GM23338 (cell line): ENCODE results near the gene ENOX1.

ENCODE experiments used
- CREB1 ChIP-seq: fragments of 250-450 bp; sonication (Bioruptor Pico); IDR thresholded peaks from 2 replicates; pipeline ENCODE4 v1.5.0; 2020; ENCODE audit warnings: low read depth, mild to moderate bottlenecking, moderate library complexity
- EZH2 ChIP-seq: fragments of 200-600 bp; sonication (generic); IDR thresholded peaks from one replicate; pipeline ENCODE4 v1.8.0; 2017; ENCODE audit warnings: antibody characterized with exemption, mild to moderate bottlenecking, low read depth; ENCODE audit not compliant: unreplicated experiment
- EZH2phosphoT487 ChIP-seq: fragments of 200-600 bp; sonication (generic); IDR thresholded peaks from one replicate; pipeline ENCODE4 v1.8.1; 2018; ENCODE audit warnings: antibody characterized with exemption; ENCODE audit not compliant: unreplicated experiment
- JUNB ChIP-seq: IDR thresholded peaks from one replicate; pipeline ENCODE4 v1.6.1; 2016; ENCODE audit warnings: antibody characterized with exemption; ENCODE audit not compliant: unreplicated experiment
- NANOG ChIP-seq: IDR thresholded peaks from 2 replicates; pipeline ENCODE4 v1.6.1; 2016; ENCODE audit warnings: antibody characterized with exemption, borderline replicate concordance
- POLR2AphosphoS5 ChIP-seq: IDR thresholded peaks from 2 replicates; pipeline ENCODE4 v1.6.1; 2016; ENCODE audit warnings: antibody characterized with exemption, low read depth
- REST ChIP-seq: IDR thresholded peaks from one replicate; pipeline ENCODE4 v1.6.1; 2018; ENCODE audit warnings: antibody characterized with exemption; ENCODE audit not compliant: unreplicated experiment
- STAT1 ChIP-seq: IDR thresholded peaks from one replicate; pipeline ENCODE4 v1.6.1; 2016; ENCODE audit warnings: antibody characterized with exemption; ENCODE audit not compliant: unreplicated experiment
- ZNF114 ChIP-seq: fragments of 250-450 bp; sonication (Bioruptor Pico); IDR thresholded peaks from 2 replicates; pipeline ENCODE4 v1.5.0; 2020; ENCODE audit warnings: mild to moderate bottlenecking, moderate library complexity
- ZNF331 ChIP-seq: fragments of 250-450 bp; sonication (Bioruptor Pico); IDR thresholded peaks from 2 replicates; pipeline ENCODE4 v1.5.0; 2020; ENCODE audit warnings: low read depth, mild to moderate bottlenecking, moderate library complexity
- ZNF462 ChIP-seq: fragments of 250-450 bp; sonication (Bioruptor Pico); IDR thresholded peaks from 2 replicates; pipeline ENCODE4 v1.5.0; 2020; ENCODE audit warnings: mild to moderate bottlenecking, moderate library complexity
- TF ChIP-seq, protein P1 (sequence below), 2 experiments: fragments of 200-600 bp in 1 of 2; sonication (generic) in 1 of 2; conservative IDR thresholded peaks; 2 replicates each; pipeline versions ENCODE4 v1.5.1 to v1.6.1; 2016 to 2017; ENCODE audit warnings: antibody characterized with exemption in 2 of 2, low read depth in 2 of 2, mild to moderate bottlenecking in 2 of 2, moderate library complexity in 1 of 2
- TF ChIP-seq, protein P2 (sequence below): IDR thresholded peaks from 2 replicates; pipeline ENCODE4 v1.6.1; 2016; ENCODE audit warnings: antibody characterized with exemption

DNA sequence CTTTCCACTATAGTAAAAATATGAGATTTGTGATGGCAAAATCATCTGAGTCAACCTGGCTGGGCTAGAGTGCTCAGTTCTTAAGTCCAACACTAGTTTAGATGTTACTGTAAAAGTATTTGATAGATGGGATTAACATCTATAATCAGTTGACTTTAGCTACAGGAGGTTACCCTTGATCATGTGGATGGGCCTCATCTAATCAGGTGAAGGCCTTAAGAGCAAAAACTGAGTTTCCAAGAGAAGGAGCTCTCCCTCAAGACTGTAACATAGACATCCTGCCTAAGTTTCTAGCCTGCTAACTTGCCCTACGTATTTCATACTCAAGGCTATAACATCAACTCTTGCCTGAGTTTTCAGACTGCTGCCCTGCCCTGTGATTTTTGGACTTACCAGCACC lies 132.8 kb downstream of the ENOX1 start:
- TF ChIP-seq, protein P1, sequence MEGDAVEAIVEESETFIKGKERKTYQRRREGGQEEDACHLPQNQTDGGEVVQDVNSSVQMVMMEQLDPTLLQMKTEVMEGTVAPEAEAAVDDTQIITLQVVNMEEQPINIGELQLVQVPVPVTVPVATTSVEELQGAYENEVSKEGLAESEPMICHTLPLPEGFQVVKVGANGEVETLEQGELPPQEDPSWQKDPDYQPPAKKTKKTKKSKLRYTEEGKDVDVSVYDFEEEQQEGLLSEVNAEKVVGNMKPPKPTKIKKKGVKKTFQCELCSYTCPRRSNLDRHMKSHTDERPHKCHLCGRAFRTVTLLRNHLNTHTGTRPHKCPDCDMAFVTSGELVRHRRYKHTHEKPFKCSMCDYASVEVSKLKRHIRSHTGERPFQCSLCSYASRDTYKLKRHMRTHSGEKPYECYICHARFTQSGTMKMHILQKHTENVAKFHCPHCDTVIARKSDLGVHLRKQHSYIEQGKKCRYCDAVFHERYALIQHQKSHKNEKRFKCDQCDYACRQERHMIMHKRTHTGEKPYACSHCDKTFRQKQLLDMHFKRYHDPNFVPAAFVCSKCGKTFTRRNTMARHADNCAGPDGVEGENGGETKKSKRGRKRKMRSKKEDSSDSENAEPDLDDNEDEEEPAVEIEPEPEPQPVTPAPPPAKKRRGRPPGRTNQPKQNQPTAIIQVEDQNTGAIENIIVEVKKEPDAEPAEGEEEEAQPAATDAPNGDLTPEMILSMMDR (conservative IDR thresholded peaks at IDR 0.05; ENCODE audit: low read depth in 2 of 2) = no peak
- TF ChIP-seq EZH2phosphoT487 = no peak
- no peak for TF ChIP-seq CREB1
- no peak for TF ChIP-seq REST
- no peak for TF ChIP-seq EZH2
- TF ChIP-seq JUNB = no peak
- no peak for TF ChIP-seq POLR2AphosphoS5
- TF ChIP-seq ZNF114 (CRISPR knock-in tag) = no peak
- TF ChIP-seq ZNF331 (CRISPR knock-in tag) = no peak
- TF ChIP-seq STAT1 = no peak
- TF ChIP-seq, protein P2, sequence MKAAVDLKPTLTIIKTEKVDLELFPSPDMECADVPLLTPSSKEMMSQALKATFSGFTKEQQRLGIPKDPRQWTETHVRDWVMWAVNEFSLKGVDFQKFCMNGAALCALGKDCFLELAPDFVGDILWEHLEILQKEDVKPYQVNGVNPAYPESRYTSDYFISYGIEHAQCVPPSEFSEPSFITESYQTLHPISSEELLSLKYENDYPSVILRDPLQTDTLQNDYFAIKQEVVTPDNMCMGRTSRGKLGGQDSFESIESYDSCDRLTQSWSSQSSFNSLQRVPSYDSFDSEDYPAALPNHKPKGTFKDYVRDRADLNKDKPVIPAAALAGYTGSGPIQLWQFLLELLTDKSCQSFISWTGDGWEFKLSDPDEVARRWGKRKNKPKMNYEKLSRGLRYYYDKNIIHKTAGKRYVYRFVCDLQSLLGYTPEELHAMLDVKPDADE = no peak
- TF ChIP-seq NANOG = no peak
- TF ChIP-seq ZNF462 (CRISPR knock-in tag) = no peak
